Ovary (tissue), 9 donors: Measurements from ENCODE around the gene RPS6KB1. TPM values are rescaled to one million over a fixed set of nuclear protein-coding genes. Genes with fewer than 3 reads are reported as not detected.

Experiments
- DNase-seq, 5 donors: peaks; one replicate each; pipeline ENCODE4 v3.0.0-alpha.2; 2019 to 2020
- H3K27ac ChIP-seq, 2 donors: fragments of 200-600 bp; one replicate each; pipeline versions ENCODE4 v1.5.1 to v1.8.0; 2019 to 2022
- H3K27me3 ChIP-seq: fragments of 200-600 bp; one replicate; pipeline ENCODE4 v1.8.0; 2022
- H3K36me3 ChIP-seq: fragments of 200-600 bp; sonication (generic); one replicate; pipeline ENCODE4 v1.5.1; 2019
- H3K4me1 ChIP-seq: one replicate; pipeline ENCODE4 v1.8.1; 2013; ENCODE audit warnings: mild to moderate bottlenecking, moderate library complexity; ENCODE audit not compliant: insufficient read depth
- H3K4me3 ChIP-seq: fragments of 200-600 bp; sonication (generic); one replicate; pipeline ENCODE4 v1.5.1; 2017
- H3K9me3 ChIP-seq, 2 donors: fragments of 200-600 bp in 1 of 2; sonication (generic) in 1 of 2; one replicate each; pipeline versions ENCODE4 v1.5.1 to v1.8.1; 2013 to 2019; ENCODE audit warnings: mild to moderate bottlenecking in 1 of 2, moderate library complexity in 1 of 2
- EP300 ChIP-seq: sonication (generic); formaldehyde crosslinking; IDR thresholded peaks from one replicate; pipeline ENCODE4 v1.6.1; 2017; ENCODE audit warnings: antibody characterized with exemption
- POLR2A ChIP-seq: fragments of 450-650 bp; IDR thresholded peaks from one replicate; pipeline ENCODE4 v1.6.1; 2017; ENCODE audit warnings: antibody characterized with exemption, mild to moderate bottlenecking, moderate library complexity
- WGBS, 3 donors: extraction: QIAGEN DNeasy Blood & Tissue Kit in 1 of 3; methylation state at CpG; one replicate each; pipeline versions ENCODE4 v1.1.5 to v1.1.7; 2013 to 2017; 5-methylcytosine and 5-hydroxymethylcytosine counted together
- intact Hi-C, 4 donors: fragments of 100-400 bp; cut with DNase I; formaldehyde crosslinking; loops; one replicate each; pipeline versions ENCODE4 v1.11.0 to v1.15.1; 2022 to 2023
- polyA plus RNA-seq, 2 donors: library from polyadenylated mRNA; stranded (reverse); fragments of 200-250 nt in 1 of 2; fragments of 350-450 nt in 1 of 2; fragmentation: Illumina TruSeq in 1 of 2; extraction: RNeasy Lipid Tissue Mini Kit (QIAGEN cat#74804) in 1 of 2; gene quantifications; one replicate each; pipeline ENCODE4 v1.2.3, GENCODE V29; 2013 to 2014
- total RNA-seq, 7 donors: library from RNA; depleted of rRNA in 2 of 7; stranded (reverse); fragments of >200 nt in 2 of 7; fragmentation: NEBNext Ultra II Directional in 3 of 7; extraction: Animal tissue kit (Norgen Biotek cat#: 25700) in 3 of 7; gene quantifications; one replicate each; pipeline versions ENCODE4 v1.1.0 to v1.2.4, GENCODE V29; 2016 to 2023
- TF ChIP-seq, protein P1 (sequence below), 3 donors: fragments of 450-650 bp in 2 of 3; fragments of 200-600 bp in 1 of 3; IDR thresholded peaks; one replicate each; pipeline versions ENCODE4 v1.5.1 to v1.8.0; 2016 to 2022; ENCODE audit warnings: antibody characterized with exemption in 3 of 3, mild to moderate bottlenecking in 1 of 3
- donor health status: DM: no; HTN: no; CAD: no; lungs with moderate emphysema.
- donor health status: DM: no; HTN: no; CAD: no.
- donor health status: Bipolar disorder and iron deficiency.
- donor health status: DM: yes; HTN: yes; CAD: no.
- donor health status: DM: no; HTN: no; CAD: no.
- donor health status: DM: yes; HTN: yes; CAD: no.

The RPS6KB1 gene
- total and polyA plus RNA-seq, 9 donors = 14.8 to 46.2 (median 40.7) TPM

DNA sequence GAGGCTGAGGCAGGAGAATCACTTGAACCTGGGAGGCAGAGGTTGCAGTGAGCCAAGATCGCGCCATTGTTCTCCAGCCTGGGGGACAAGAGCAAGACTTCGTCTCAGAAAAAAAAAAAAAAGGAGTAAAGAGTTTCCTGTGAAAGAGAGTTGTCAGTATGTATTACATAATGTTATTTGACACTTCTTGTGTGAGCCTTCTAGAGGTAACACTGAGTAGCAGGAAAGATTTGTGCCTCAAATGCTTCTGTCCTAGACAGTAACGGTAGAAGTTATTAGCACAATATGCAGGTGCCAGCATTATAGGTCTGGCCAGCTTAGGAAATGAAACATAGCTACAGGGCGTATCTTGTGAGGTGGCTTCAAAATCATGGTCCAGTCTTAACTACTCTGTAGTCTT lies 6.2 kb downstream of the RPS6KB1 start:
- no peak for DNase-seq
- Histone ChIP-seq H3K27ac (no peak overlapping the region), H3K4me1 (no peaks in the 10 kb centered on the region), H3K9me3 (no peaks in the 10 kb centered on the region), H3K27me3 (no peaks in the 10 kb centered on the region), H3K4me3 (no peak overlapping the region), H3K36me3 (no peaks in the 10 kb centered on the region)
- 62 to 92% (median 89%) methylated on average over 5 of the region's 5 CpGs for WGBS, 3 donors
- intact Hi-C loops = no loop called here
- TF ChIP-seq POLR2A = no peak
- TF ChIP-seq EP300 = no peak
- TF ChIP-seq, protein P1, sequence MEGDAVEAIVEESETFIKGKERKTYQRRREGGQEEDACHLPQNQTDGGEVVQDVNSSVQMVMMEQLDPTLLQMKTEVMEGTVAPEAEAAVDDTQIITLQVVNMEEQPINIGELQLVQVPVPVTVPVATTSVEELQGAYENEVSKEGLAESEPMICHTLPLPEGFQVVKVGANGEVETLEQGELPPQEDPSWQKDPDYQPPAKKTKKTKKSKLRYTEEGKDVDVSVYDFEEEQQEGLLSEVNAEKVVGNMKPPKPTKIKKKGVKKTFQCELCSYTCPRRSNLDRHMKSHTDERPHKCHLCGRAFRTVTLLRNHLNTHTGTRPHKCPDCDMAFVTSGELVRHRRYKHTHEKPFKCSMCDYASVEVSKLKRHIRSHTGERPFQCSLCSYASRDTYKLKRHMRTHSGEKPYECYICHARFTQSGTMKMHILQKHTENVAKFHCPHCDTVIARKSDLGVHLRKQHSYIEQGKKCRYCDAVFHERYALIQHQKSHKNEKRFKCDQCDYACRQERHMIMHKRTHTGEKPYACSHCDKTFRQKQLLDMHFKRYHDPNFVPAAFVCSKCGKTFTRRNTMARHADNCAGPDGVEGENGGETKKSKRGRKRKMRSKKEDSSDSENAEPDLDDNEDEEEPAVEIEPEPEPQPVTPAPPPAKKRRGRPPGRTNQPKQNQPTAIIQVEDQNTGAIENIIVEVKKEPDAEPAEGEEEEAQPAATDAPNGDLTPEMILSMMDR (IDR thresholded peaks at IDR 0.05) = no peak

DNA sequence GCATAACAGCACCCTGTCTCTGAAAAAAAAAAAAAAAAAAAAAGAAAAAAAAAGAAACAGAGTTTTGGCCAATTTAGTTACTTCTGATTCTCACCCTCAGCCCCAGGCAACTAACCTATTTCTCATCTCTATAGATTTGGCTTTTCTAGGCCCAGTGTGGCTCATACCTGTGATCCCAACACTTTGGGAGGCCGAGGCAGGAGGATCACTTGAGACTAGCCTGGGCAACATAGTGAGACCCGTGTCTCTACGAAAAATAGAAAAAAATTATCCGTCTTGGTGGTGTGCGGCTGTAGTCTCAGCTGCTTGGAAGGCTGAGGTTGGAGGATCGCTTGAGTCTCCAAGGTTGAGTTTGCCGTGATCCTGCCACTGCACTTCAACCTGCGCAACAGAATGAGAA lies 8.7 kb downstream of the RPS6KB1 start:
- Histone ChIP-seq H3K27me3 (no peaks in the 10 kb centered on the region), H3K4me1 (no peaks in the 10 kb centered on the region), H3K36me3 (no peaks in the 10 kb centered on the region), H3K27ac (no peak overlapping the region), H3K4me3 (no peak overlapping the region), H3K9me3 (no peaks in the 10 kb centered on the region)
- TF ChIP-seq EP300 (no peak), POLR2A (no peak)
- TF ChIP-seq, protein P1 (IDR thresholded peaks at IDR 0.05) = no peak
- intact Hi-C loops = no loop called here
- WGBS, 3 donors = 93 to 96% (median 96%) methylated on average over 8 of the region's 8 CpGs
- DNase-seq = no peak

DNA sequence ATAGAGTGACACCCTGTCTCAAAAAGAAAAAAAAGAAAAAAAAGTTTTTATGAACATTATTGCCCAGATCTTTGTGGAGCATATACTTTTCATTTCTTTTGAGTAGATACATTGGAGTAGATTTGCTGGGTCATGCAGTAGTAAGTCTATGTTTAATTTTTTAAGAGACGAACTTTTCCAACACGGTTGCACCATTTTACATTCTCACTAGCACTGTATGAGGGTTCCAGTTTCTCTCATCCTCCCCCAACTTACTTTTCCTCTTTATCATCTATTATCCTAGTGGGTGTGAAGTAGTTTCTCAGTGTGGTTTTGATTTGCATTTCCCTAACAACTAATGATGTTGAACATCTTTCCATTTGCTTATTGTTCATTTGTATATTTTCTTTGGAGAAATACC lies 10.5 kb downstream of the RPS6KB1 start:
- H3K4me1 ChIP-seq = no peaks in the 10 kb centered on the region
- H3K36me3 ChIP-seq = no peaks in the 10 kb centered on the region
- no peak for TF ChIP-seq EP300
- TF ChIP-seq POLR2A = no peak
- TF ChIP-seq, protein P1 (IDR thresholded peaks at IDR 0.05) = no peak
- H3K9me3 ChIP-seq = no peaks in the 10 kb centered on the region
- H3K27me3 ChIP-seq = no peaks in the 10 kb centered on the region
- no peak for DNase-seq
- H3K27ac ChIP-seq = no peak overlapping the region
- intact Hi-C loops = no loop called here
- no peak overlapping the region for H3K4me3 ChIP-seq
- WGBS, 3 donors = 65 to 82% (median 71%) methylated on average over 2 of the region's 2 CpGs

DNA sequence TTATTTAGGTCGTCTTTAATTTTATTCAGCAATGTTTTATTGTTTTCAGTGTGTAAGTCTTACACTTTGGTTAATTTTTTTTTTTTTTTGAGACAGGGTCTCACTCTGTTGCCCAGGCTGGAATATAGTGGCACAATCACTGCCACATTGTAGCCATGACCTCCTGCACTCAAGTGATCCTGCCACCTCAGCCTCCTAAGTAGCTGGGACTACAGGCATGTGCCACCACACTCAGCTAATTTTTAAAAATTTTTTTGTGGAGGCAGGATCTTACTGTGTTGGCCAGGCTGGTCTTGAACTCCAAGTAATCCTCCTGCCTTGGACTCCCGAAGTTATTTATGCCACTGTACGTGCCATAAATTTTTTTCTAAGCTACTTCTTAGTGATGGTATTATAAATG lies 14.5 kb downstream of the RPS6KB1 start:
- TF ChIP-seq EP300 = no peak
- no peak for TF ChIP-seq POLR2A
- TF ChIP-seq, protein P1 (IDR thresholded peaks at IDR 0.05) = no peak
- Histone ChIP-seq H3K27me3 (no peaks in the 10 kb centered on the region), H3K4me1 (no peaks in the 10 kb centered on the region), H3K27ac (no peak overlapping the region), H3K9me3 (no peaks in the 10 kb centered on the region), H3K36me3 (no peaks in the 10 kb centered on the region), H3K4me3 (no peak overlapping the region)
- intact Hi-C loops = no loop called here
- DNase-seq = no peak
- 80 to 83% (median 81%) methylated on average over 3 of the region's 3 CpGs for WGBS, 3 donors
